Peyer's patch (tissue), 4 donors: ENCODE results near the gene PRKAG3. TPM values are rescaled to one million over a fixed set of nuclear protein-coding genes. Genes with fewer than 3 reads are reported as not detected.

Experiments used
- DNase-seq, 3 donors: peaks; one replicate each; pipeline ENCODE4 v3.0.0-alpha.2; 2017 to 2019
- H3K27ac ChIP-seq, 4 donors: fragments of 200-600 bp; sonication (generic); one replicate each; pipeline ENCODE4 v1.5.1; 2016 to 2019
- H3K27me3 ChIP-seq, 2 donors: fragments of 200-600 bp; sonication (generic); one replicate each; pipeline ENCODE4 v1.5.1; 2019
- H3K36me3 ChIP-seq, 3 donors: fragments of 200-600 bp; sonication (generic); one replicate each; pipeline ENCODE4 v1.5.1; 2016 to 2019
- H3K4me1 ChIP-seq, 4 donors: fragments of 200-600 bp; sonication (generic); one replicate each; pipeline ENCODE4 v1.5.1; 2016 to 2019
- H3K4me3 ChIP-seq, 4 donors: fragments of 200-600 bp; sonication (generic); 1 replicate in 3 of 4; 2 replicates in 1 of 4; pipeline ENCODE4 v1.5.1; 2016 to 2019; ENCODE audit warnings: mild to moderate bottlenecking in 1 of 4
- H3K9me3 ChIP-seq, 4 donors: fragments of 200-600 bp; sonication (generic); one replicate each; pipeline ENCODE4 v1.5.1; 2016 to 2019; ENCODE audit warnings: mild to moderate bottlenecking in 1 of 4
- CTCF ChIP-seq, 6 experiments: fragments of 450-650 bp in 4 of 6; fragments of 200-600 bp in 2 of 6; sonication (generic) in 1 of 6; IDR thresholded peaks; one replicate each; pipeline ENCODE4 v1.5.1; 2017 to 2019; ENCODE audit warnings: antibody characterized with exemption in 6 of 6, mild to moderate bottlenecking in 3 of 6, moderate library complexity in 1 of 6
- POLR2A ChIP-seq, 2 donors: fragments of 450-650 bp; IDR thresholded peaks; one replicate each; pipeline ENCODE4 v1.5.1; 2017; ENCODE audit warnings: antibody characterized with exemption in 2 of 2, mild to moderate bottlenecking in 2 of 2, moderate library complexity in 2 of 2
- total RNA-seq, 4 donors: library from RNA; depleted of rRNA; stranded (reverse); fragments of >200 nt; gene quantifications; one replicate each; pipeline ENCODE4 v1.1.0, GENCODE V29; 2016

Gene PRKAG3
- total RNA-seq, 4 donors from 2014 or later, result not detected

DNA sequence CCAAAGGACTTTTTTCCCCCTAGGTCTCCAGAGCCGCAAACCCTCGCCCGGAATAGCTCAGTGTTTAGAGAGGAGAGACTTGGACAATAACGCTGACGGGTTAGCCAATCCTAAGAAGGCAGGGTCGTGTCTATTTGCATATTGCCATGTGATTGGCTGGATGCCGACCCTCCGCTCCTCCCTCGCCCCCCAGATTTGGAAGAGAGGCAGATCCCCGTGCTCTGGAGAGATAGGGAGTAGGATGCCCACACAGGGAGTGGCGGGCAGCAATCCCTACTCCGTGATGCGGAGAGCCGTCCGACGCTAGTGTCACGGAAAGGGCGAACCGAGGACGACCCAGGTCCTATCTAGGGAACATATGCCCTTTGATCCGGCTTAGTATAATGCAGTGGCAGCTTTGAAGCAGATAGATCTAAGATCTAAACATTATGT lies 29.4 kb upstream of the PRKAG3 start:
- DNase-seq, result peak in 1 of 3 donors; percentile 61
- Histone ChIP-seq H3K27me3 (peaks cover 0 to 30% of the 10 kb centered on the region in 2 donors), H3K9me3 (no peaks in the 10 kb centered on the region), H3K4me1 (peaks cover 0 to 16% (median 11%) of the 10 kb centered on the region in 4 donors), H3K4me3 (peak overlapping the region in 1 of 4 donors; percentile 36), H3K36me3 (no peaks in the 10 kb centered on the region), H3K27ac (no peak overlapping the region)
- TF ChIP-seq POLR2A (IDR thresholded peaks at IDR 0.05), result no peak
- TF ChIP-seq CTCF (IDR thresholded peaks at IDR 0.05), result no peak

DNA sequence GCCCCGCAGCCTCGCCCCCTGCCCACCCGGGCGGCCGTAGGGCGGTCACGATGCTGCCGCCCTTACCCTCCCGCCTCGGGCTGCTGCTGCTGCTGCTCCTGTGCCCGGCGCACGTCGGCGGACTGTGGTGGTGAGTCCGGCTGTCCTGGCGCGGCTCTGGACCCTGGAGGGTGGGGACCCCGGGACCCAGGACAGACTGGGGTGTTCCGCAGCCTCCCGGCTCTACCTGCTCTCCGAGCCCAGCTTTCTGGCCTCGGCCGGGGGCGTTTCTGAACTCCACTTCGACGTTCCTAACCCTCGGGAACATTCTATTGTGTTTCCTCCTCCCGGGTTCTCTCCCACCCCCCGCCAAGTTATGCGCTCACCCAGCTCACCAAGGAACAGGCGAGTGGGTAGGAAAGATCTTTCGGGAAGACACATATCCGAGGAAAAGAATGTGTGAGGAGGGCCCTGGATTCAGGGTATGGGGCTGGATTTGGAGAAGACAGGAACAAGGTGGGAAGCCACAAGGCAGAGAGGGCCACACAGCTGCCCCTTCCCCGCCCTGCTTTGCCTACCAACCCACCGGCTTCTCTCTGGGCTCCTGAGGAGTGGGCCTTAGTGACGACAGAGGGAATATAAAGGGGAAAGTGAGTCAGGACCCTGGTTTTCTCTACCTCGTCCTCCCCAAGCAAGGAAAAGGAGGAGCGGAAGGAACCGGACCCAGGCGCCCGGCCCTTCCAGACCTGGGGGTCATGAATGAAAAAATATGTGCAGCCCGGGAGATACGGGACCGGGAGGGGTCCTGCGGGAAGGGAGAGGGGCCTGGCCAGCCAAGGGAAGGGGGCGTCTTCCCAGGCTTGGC lies 28.6 kb upstream of the PRKAG3 start:
- peak overlapping the region in 3 of 4 donors; percentile 36 to 48 (median 42) for H3K4me3 ChIP-seq
- no peaks in the 10 kb centered on the region for H3K9me3 ChIP-seq
- H3K27me3 ChIP-seq, result peaks cover 0 to 30% of the 10 kb centered on the region in 2 donors
- H3K4me1 ChIP-seq, result peaks cover 0 to 16% (median 11%) of the 10 kb centered on the region in 4 donors
- TF ChIP-seq CTCF (IDR thresholded peaks at IDR 0.05), result no peak
- no peak for TF ChIP-seq POLR2A (IDR thresholded peaks at IDR 0.05)
- no peak for DNase-seq
- no peak overlapping the region for H3K27ac ChIP-seq
- no peaks in the 10 kb centered on the region for H3K36me3 ChIP-seq

GRCh38 chr2:218859556-218859987 lies 28.0 kb upstream of the PRKAG3 start, which contains the start of gene WNT6:
TSS of gene WNT6 (plus strand) at chr2:218859805. CDS start at chr2:218860038, 233 bp downstream.
- Histone ChIP-seq H3K4me3 (peak within 1 kb of the TSS in 3 of 4 donors; percentile 36 to 48 (median 42)), H3K36me3 (no peaks in the 10 kb centered on the region), H3K9me3 (no peaks in the 10 kb centered on the region), H3K27ac (no peak within 1 kb of the TSS), H3K4me1 (peaks cover 0 to 16% (median 11%) of the 10 kb centered on the region in 4 donors), H3K27me3 (peaks cover 0 to 30% of the 10 kb centered on the region in 2 donors)
- TF ChIP-seq POLR2A (IDR thresholded peaks at IDR 0.05), result no peak
- TF ChIP-seq CTCF (IDR thresholded peaks at IDR 0.05), result no peak
- no peak for DNase-seq

- Histone ChIP-seq H3K4me1 (peaks cover 0 to 16% (median 11%) of the 10 kb centered on the region in 4 donors), H3K27me3 (peaks cover 0 to 30% of the 10 kb centered on the region in 2 donors), H3K36me3 (no peaks in the 10 kb centered on the region), H3K9me3 (no peaks in the 10 kb centered on the region), H3K27ac (no peak overlapping the region), H3K4me3 (peak overlapping the region in 3 of 4 donors; percentile 36 to 48 (median 42))
- no peak for DNase-seq
- TF ChIP-seq CTCF (IDR thresholded peaks at IDR 0.05), result no peak
- TF ChIP-seq POLR2A (IDR thresholded peaks at IDR 0.05), result no peak
These were observed 27.3 kb upstream of the PRKAG3 start for GRCh38 chr2:218858671-218859555.

GRCh38 chr2:218858138-218858445 lies 26.5 kb upstream of the PRKAG3 start:
- H3K9me3 ChIP-seq, result no peaks in the 10 kb centered on the region
- peaks cover 0 to 30% of the 10 kb centered on the region in 2 donors for H3K27me3 ChIP-seq
- no peak overlapping the region for H3K27ac ChIP-seq
- TF ChIP-seq POLR2A (IDR thresholded peaks at IDR 0.05) (no peak), CTCF (IDR thresholded peaks at IDR 0.05) (no peak)
- peaks cover 0 to 16% (median 11%) of the 10 kb centered on the region in 4 donors for H3K4me1 ChIP-seq
- H3K4me3 ChIP-seq, result no peak overlapping the region
- no peaks in the 10 kb centered on the region for H3K36me3 ChIP-seq
- no peak for DNase-seq
